ENCODE measurements around the gene TTC6. TPM values are rescaled to one million over a fixed set of nuclear protein-coding genes. Genes with fewer than 3 reads are reported as not detected.

The TTC6 gene
- total RNA-seq, 2 donors from 2014 or later: not detected

DNA sequence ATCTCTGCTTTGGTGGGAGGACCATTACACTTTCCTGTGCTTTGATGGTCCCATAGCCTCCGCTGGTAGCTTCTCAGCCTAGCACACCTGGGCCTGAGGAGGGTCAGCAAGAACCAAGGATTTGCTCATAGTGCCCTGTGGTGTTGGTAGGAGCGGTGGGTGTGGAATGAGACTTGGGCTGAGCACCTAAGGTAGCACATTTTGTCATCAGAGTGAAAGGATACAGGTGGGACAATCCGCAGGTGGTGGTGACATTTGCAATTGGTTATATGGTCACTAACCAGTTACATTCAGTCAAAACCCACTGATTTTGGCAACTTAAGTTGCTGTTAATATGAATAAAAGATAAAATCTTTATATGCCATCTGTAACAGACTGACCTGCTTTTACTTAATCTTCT is 46.7 kb downstream of the TTC6 start:
- ATAC-seq (replicated peaks in 1 of 2): no peak
- H3K4me1 Mint-ChIP-seq (ENCODE audit: low read depth): no peaks in the 10 kb centered on the region

DNA sequence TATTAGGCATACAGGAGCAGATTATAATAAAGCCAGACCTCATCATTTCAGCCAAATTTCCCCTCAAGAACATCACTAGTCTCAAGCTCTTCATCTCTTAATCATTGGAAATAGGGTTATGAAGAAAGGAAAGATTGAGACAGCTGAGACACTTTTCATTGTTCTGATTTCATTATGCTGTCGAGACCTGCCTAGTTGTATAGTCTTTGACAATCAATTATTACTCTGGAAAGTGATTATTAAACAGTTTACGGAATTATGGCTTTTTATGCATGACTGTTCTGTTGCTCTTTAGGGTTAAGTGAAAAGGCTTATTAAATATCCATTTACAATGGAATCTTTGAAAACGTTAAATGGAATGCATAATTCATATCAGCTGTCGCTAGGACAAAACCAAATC is 48.3 kb downstream of the TTC6 start:
- no peak overlapping the region for H3K4me3 Mint-ChIP-seq
- H3K27ac Mint-ChIP-seq: no peak overlapping the region
- no peaks in the 10 kb centered on the region for H3K36me3 Mint-ChIP-seq (ENCODE audit: insufficient read depth in 2 of 2)
- DNase-seq: no peak
- peaks cover 0 to 4% of the 10 kb centered on the region in 2 donors for H3K9me3 Mint-ChIP-seq
- H3K27me3 Mint-ChIP-seq (ENCODE audit: low read depth): no peaks in the 10 kb centered on the region
- no peak for ATAC-seq (replicated peaks in 1 of 2)
- no peaks in the 10 kb centered on the region for H3K4me1 Mint-ChIP-seq (ENCODE audit: low read depth)

More for the DNA sequence above, 46.7 kb downstream of the TTC6 start:
- Mint-ChIP-seq H3K4me3 (no peak overlapping the region), H3K36me3 (ENCODE audit: insufficient read depth in 2 of 2) (no peaks in the 10 kb centered on the region), H3K27ac (no peak overlapping the region), H3K27me3 (ENCODE audit: low read depth) (no peaks in the 10 kb centered on the region), H3K9me3 (peaks cover 0 to 4% of the 10 kb centered on the region in 2 donors)
- no peak for DNase-seq

Other genes with a start within 250 kb of the TTC6 start
- gene FOXA1, start 380 bp upstream of the TTC6 start, total RNA-seq: under 1 TPM; 0.17 to 0.97 TPM

All from activated T-cell treated with anti-CD3 and anti-CD28 coated beads, Interleukin-2, amount 50 U/mL, for 72 hours (primary cell).